Measurements from ENCODE around the gene RGS6.

GRCh38 chr14:72549854-72550253 is 617.6 kb downstream of the RGS6 start:
- TF ChIP-seq CTCF (IDR thresholded peaks at IDR 0.05) (no peak), EP300 (IDR thresholded peaks at IDR 0.05) (no peak)
